NK-92 (cell line): ENCODE results near the gene ANGPTL5.
"Not testable (repeated sequence)": the region's sequence is repeated elsewhere in the genome, so short reads cannot be mapped to it uniquely, and the experiment has no call there.

Experiments
- DNase-seq: peaks from one replicate; lab custom pipeline; 2025; ENCODE audit not compliant: unreplicated experiment; lab: John Stamatoyannopoulos, UW

The ANGPTL5 gene

DNA sequence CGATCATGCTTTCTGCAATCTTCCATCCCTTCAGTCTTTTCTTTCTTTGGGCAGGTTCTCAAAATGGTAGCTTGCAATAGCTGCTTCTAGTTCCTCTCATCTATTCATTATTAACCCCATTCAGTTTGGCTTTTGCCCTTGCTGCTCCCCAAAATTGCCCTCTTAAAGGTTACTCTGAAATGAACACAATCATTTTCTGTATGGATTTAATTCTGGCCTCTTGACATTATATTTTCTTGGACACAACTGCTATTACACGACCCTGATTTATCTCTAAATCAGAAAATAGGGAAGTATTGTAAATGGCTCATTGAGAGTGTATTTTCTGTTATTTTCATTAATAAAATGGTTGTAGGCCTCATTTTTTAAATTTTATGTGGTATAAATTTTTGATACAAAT is at the start of gene ANGPTL5:
ANGPTL5 (minus strand) TSS at position 101 of the 400 bp plus-strand sequence. CDS start 8,613 bp downstream, outside the sequence.
- DNase-seq: no peak

DNA sequence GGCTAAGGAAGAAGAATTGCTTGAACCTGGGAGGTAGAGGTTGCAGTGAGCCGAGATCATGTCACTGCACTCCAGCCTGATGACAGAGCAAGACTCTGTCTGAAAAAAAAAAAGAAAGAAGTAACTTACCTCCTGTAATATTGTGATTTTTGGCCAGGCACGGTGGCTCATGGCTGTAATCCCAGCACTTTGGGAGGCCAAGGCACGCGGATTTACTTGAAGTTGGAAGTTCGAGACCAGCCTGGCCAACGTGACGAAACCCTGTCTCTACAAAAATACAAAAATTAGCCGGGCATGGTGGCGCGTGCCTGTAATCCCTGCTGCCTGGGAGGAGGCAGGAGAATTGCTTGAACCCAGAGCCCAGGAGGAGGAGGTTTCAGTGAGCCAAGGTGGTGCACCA is 47.9 kb upstream of the ANGPTL5 start:
- not testable (repeated sequence) for DNase-seq

DNA sequence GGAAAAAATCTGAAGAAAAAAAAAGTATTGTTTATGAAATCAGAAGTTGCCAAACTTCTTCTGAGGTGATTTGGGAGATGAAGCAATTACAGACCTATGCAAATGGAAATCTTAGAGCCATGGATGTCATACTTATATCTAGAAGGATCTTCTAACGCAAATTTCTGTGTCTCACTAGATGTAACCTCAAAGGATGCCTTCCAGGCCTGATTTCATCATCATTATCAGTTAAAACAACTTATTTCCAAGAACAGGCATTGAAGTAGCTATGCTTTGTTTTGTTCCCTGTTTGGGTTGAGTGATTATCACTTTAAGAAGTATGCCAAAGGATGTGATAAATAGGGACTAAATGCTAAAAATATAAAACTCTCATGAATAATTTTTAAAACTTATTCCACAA is 43.9 kb upstream of the ANGPTL5 start:
- DNase-seq: no peak

DNA sequence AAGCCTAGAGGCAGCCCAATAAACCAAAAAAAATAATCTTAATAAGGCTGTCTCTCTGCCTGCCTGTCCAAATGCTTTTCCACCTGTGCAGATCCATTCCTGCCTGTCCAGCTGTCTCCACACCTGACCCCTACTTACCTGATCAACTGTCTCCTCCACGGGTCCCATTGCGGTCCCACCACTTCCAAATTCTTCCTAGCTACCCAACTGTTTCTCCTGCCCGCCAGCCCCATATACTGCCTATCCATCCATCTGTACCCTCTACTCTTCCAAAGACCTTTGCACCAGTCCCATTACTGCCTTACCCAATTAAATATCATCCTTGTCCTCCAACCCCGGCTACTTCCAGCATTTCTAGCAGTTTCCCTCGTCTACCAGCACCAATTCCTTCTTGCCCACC is 39.4 kb upstream of the ANGPTL5 start:
- no peak for DNase-seq

DNA sequence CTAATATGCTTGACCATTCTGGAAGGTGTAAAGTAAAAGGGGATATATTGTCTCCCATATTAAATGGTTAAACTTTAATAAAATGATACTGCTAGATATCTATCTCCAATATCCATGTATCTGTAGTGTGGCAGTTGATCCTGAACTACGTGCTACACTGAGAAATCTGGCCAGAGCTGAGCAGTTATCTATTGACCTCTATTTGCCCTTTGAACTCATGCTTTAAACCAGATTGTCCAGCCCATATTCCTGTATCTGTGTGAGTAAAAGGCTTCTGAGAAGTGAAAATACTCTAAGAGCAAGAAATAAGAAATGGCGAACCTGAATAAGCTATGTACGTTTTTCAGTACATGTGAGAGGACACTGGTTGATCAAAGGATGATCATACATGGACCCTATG is 39.0 kb upstream of the ANGPTL5 start:
- DNase-seq: no peak

DNA sequence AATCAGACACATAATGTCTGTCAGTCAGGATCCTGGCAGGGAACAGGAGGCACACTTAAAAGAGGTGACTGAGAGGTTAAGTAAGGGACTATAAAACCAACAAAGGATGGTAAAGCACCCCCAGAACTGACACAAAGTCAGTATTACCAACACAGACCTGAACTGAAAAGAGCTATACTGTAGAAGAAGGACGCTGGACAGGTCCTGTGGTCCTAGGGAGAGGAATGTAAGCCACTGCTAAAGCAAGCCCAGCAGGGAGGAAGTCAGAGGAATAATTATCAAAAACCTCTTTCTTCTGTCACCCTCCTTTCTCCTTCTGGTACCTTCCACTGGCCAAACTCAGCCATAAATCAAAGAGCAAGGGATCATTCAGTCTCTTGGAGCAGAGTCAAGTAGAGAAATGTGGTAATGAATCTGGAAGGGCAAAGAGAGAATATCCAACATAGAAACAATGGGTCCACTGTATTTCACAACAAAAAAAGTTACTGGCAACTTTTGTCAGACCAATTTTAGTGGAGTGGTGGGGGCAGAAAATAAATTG is 33.4 kb upstream of the ANGPTL5 start:
- DNase-seq: no peak

DNA sequence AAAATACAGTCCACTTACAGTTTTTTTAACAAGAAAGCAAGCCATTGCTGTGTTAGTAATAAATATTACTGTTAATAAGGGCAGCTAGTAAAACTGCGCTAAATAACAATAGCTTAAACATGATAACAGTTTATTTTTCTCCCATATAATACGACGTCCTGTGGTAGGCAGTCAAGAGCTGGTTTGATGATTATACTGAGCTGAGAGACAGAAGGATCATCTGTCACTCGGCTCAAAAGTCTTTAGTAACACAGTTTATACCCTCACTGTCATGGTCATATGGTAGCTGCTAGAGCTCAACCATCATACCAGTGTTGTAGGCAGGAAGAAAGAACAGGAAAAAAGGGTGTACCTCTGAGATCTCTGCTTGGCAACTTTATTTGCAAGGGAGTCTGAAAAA is 29.1 kb upstream of the ANGPTL5 start:
- DNase-seq: no peak

DNA sequence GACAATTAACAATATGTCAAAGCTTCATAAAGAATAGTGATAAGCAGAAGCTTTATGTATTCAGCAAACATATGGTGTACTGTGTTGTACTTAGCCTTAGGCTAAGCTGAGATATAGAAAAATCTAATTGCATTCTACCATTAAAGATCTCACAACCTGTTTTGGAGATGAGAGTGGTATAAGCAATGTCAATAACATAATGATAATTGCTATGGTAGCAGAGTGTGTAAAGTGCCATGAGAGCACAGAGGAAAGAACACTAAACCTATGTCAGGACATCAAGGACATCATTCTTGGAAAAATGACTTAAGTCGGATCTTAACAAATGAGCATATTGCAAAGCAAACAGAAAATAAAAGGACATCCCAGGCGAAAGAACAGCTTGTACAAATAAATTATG is 28.6 kb upstream of the ANGPTL5 start:
- no peak for DNase-seq

DNA sequence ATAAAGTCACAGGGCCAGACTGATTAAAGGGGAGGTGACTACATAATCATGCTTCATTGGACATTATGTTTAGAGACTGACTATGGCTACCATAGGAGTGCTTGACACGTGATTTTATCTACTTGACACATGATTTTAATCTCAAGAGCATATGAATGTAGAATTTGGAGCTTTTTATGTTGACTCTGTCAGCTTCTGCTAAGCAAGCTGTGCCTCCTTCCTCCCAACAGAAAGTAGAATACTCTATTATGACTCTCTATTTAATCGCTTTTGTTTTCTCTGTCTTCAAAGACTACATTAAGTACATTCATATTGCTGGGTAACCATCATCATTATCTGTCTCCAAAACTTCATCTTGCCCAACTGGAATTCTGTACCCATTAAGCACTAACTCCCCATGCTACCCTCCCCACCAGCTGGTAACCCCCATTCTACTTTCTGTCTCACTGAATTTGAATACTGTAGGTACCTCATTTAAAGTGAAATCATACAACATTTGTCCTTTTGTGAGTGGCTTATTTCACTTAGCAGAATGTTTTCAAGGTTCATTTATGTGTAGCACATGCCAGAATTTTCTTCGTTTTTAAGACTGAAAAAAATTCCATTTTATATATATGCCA is 24.7 kb upstream of the ANGPTL5 start:
- DNase-seq: no peak

DNA sequence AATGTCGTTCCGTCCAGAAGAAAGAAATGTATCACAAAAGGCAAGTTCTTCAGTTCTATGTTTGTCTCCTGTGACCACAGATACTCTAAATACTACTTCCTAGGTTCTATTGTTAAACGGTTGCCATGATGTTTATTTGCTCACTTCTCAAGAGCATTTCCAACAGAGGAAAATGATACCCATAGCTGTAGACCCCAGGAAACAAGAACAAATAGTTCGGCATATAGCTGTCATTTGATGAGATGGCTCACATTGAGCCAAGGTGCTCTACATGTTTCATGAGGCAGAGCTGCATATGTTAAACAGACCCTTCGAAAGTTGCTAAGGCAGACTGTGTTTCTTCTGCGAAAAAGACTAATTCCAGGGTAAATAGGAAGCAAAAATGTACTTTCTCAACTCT is 15.4 kb upstream of the ANGPTL5 start:
- no peak for DNase-seq

DNA sequence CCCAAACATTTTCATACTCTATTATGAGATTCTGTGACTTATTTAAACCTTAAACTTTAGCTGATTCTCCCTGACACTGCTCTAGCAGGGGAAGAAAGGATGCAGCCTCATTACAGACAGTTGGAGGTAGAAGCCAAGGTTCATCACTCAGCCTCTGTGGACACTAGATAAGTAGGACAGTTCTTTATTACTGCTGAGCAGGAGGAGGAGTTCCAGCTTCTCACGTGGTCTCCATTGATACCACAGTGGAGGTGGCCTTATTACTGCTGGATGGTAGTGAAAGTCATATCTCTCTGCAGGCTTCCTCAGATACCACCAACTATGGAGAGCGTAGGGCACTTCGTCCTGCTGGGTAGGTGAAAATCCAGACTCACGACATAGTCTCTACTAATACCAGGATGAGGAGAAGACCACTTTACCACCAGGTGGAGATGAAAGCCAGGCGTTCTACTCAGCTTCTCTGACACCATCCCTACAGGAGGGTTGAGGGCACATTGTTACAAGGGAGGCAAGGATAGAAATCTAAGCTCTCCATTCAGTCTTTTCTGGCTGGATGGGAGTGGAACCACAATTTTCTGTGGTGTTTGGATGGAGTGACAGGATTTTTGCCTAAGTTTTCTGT is 13.1 kb upstream of the ANGPTL5 start:
- no peak for DNase-seq

DNA sequence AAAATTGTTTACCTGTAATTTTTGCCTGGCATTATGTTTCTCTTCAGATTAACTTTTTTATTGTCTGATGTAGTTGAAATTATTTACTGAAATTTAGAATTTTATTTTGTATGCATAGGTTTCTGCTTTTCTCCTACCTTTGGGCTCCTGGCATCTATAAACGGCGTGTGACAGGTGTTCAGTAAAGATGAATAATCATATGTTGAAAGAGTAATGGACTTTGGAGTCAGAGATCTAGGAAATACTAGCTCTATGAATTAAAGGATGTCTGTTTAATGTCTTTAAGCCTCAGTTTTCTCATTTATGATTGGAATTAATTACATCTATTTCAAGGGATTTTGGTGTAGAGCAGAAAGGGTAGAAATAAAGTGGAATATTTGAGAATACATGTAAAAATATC is 7.2 kb upstream of the ANGPTL5 start:
- DNase-seq: no peak

DNA sequence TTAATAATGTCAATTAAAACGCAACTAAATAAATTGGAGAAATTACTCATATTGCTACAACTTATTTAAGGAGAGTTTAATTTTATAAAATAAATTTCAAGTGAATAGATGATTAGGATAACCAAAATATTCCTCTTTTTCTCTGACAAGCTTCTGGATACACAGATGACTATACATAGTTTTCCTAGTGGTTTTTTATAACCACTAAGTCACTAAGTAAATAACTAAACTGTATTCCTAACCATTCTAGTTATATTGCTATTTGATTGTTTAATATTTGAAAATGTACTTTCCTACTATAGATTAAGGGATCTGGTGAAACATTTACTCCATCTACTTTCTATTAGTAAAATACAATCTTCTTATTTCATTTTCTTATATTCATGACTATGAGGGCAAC is 4.7 kb upstream of the ANGPTL5 start:
- no peak for DNase-seq

DNA sequence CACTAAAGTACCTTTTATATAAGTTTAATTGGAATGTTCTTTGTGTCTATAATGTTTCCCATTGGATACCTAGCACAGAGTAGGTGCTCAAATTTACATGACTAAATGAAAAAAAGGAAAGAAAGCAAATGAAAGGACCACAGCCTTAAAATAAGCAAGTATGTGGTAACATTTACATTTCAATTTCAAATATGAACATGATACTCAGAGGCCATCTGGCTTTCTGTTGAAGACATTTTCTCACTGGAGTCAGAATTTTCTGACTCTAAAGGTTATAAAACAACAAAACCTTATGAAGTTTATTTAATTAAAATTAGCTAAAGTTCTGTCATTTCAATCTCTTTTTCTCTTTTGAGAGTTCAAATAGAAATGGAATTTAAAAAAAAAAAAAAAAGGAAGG is 904 bp upstream of the ANGPTL5 start:
- no peak for DNase-seq

DNA sequence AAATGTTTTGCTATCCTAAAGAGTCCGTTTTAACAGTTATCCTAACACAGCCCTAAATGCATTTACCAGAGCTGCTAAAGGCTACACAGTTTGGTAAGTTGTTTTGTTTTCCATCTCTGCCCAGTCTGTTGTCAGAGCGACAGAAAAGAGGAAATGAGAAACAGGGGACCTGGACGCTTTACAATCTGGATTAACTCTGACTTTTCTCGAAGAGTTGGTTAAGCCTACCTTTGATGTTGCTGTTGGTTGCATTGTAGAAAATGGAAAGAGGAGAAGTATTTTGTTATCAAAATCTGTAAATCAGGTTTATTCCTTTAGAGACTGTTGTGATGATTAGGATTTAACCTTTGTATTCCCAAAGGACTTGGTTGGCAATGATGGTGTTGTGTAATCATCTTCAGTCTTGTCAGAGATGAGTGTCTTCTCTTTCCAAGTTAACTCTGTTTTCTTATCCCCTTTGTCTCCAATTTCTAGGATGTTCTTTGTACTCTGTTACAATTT is 481 bp downstream of the ANGPTL5 start:
- DNase-seq: no peak

DNA sequence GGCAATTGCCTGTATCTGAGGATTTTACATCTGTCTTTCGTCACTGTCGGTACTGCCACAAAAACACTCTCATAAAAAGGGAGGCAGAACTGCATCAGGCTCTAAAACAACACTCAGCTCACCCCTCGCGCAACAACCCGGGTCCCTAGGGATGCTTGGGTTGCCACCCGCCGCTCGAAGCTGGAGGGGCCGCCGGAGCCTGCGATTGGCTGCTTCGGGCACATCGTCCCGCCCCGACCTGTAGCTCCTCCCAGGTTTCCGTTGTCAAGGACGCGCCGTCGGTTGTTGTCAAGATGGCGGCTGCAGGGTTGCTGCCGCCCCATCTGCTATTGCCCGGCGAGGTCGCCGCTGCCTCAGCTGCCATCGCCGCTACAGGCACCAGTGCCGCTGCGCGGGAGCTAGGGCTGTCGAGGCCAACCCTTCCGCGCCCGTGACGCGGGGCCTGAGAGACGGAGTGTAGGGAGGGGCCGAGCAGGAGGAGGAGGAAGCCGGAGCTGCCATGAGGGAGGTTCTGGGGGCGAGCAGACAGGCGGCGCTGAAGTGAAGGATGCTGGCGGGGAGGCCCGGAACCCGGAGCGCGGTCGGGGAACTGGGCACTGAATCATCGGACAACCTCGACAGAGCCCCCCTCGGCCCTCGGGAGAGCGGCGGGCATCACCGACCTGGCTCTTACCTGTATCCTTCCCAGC is 1.4 kb downstream of the ANGPTL5 start, which contains the start of gene CEP126:
CEP126 (plus strand) TSS at position 273 of the 689 bp plus-strand sequence; CDS start at position 548, 275 bp downstream.
- DNase-seq: peak; percentile 49

DNA sequence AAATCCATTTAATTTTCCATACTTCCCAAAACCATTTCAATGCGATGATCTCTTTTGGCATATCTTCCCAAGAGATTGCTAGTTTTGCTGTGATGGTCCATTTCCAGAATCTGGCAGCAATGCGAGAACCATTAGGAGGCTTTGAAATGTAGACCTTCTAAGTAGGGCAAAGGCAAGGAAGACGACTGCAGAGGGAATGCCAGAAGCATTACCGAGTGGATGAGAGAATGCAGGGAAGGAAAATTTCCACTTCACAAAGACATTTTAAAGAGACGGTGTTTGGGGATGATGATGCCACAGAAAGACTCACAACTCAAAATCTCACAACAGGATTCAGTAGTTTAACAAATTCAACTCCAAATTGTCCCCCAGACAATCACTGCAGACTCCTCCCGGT is 2.0 kb downstream of the ANGPTL5 start:
- no peak for DNase-seq

DNA sequence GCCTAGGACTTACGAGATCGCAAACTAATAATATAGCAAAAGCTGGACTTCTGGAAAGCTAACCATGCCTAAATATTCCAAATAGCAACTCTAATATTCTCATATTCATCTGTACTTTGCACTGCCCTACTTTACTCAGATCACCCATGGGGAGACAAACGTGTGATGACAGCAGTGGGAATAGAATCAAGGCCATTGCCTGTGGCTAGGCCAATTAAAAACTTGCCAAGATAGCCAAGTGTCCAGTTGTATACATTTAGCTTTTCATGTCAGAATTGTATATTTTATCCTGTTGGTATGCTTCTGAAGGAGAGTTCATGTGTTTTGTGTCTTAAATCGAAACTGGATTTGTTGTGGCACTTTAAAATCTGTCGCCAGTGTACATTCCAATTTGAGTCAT is 2.7 kb downstream of the ANGPTL5 start:
- no peak for DNase-seq

DNA sequence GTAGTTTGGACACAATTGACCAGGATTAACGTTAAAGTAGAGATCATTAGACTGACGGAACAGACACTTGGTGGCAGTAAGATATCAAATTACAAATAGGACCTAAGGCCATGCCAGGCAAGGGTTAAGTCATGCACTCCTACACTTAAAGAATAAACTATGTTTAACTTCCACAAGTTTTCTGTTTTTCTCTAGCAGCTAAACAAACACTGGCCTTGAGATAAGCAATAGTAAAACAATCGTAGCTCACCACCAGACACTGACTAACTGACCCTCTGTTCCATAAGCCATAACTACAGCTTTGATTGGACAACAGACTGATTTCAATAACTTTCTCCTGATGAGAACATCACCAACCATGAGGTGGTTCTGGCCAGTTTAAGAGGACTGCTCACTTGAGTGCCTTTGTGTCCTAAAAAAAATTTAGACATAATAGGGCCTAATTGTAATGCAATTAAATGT is 3.5 kb downstream of the ANGPTL5 start:
- DNase-seq: no peak

DNA sequence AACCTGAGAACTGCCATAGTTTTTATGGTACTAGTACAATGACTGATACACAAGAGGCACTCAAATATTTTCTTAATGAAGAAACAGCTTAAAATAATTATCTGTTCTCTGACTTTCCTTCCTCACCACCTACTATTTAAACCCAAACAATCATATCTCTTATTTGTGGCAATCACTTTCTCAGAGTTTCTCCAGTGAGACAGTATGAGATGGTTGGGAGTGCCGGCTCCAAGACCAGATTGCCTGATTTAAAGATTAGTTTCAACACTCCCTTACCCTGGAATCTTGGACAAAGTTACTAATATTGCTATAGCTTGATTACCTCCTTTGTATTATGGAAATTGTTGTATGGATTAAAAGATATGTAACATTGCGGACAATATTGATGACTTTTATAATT is 7.2 kb downstream of the ANGPTL5 start:
- DNase-seq: no peak

DNA sequence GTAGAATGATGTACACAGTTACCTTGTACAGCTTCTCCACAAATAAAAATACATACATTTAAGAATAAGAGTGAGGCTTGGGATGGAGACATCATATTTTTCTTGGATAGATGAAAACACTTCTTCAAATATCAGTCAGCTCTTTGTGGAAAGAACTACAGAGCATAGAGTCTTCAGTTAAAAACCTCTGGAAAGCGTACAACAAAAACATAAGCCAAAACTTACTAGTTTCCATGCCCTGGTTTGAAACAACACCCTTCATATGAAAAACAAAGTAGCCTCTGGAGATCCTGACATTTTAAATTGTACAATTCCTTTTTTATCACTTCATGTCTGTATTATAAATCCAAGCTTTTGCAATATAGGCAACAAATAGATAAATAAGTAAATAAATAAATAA is 8.5 kb downstream of the ANGPTL5 start:
- no peak for DNase-seq

DNA sequence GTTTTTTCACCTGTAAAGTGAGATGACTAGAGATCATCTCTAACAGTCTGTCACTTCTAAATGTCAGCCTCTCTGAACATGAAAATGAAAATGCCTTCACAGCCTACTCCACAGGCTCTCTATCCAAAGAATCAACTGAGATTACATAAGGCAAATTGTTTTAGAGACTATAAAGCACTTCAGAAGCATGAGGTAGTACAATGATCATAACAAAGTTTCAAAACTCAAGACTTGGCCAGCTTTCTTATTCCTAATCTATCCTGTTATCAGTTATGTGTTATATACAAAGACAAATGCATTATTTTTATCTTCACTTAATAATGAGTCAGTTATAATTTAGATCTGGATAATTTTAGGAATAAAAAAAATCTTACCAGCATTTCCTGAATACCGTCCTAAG is 21.8 kb downstream of the ANGPTL5 start:
- DNase-seq: no peak
